Activated T-cell treated with anti-CD3 and anti-CD28 coated beads, Interleukin-2, amount 50 U/mL, for 72 hours (primary cell): ENCODE results near the gene BPIFB3. TPM values are rescaled to one million over a fixed set of nuclear protein-coding genes. Genes with fewer than 3 reads are reported as not detected.
"Not testable (repeated sequence)": the region's sequence is repeated elsewhere in the genome, so short reads cannot be mapped to it uniquely, and the experiment has no call there.

Experiments
- ATAC-seq, 2 donors: fragments of 150-1000 bp; cut with Tn5 transposase; replicated peaks in 1 of 2; 2 replicates each; pipeline ENCODE4 v1.10.0; 2021; ENCODE audit warnings: moderate library complexity in 2 of 2, mild to moderate bottlenecking in 1 of 2
- DNase-seq, 2 donors: peaks; one replicate each; pipeline ENCODE4 v3.0.0; 2021 to 2022; ENCODE audit warnings: mixed read lengths in 1 of 2
- H3K27ac Mint-ChIP-seq: one replicate; pipeline ENCODE4 v1.8.0; 2022; ENCODE audit warnings: mild to moderate bottlenecking, moderate library complexity, mixed read lengths
- H3K27me3 Mint-ChIP-seq: one replicate; pipeline ENCODE4 v1.8.0; 2022; ENCODE audit warnings: low read depth, mixed read lengths
- H3K36me3 Mint-ChIP-seq, 2 donors: one replicate each; pipeline ENCODE4 v1.8.0; 2022; ENCODE audit warnings: mixed read lengths in 2 of 2, mild to moderate bottlenecking in 1 of 2; ENCODE audit not compliant: insufficient read depth in 2 of 2
- H3K4me1 Mint-ChIP-seq: one replicate; pipeline ENCODE4 v1.8.0; 2022; ENCODE audit warnings: low read depth, mixed read lengths
- H3K4me3 Mint-ChIP-seq, 2 donors: one replicate each; pipeline ENCODE4 v1.8.0; 2022; ENCODE audit warnings: mild to moderate bottlenecking in 2 of 2, mixed read lengths in 2 of 2, moderate library complexity in 2 of 2
- H3K9me3 Mint-ChIP-seq, 2 donors: one replicate each; pipeline ENCODE4 v1.8.0; 2022; ENCODE audit warnings: mixed read lengths in 2 of 2
- total RNA-seq, 2 donors: library from RNA; stranded (reverse); gene quantifications; one replicate each; pipeline ENCODE4 v1.2.3, GENCODE V29; 2022

BPIFB3 gene
- total RNA-seq, 2 donors from 2014 or later, result not detected

GRCh38 chr20:33099843-33100538, 46.3 kb downstream of the BPIFB3 start:
- no peaks in the 10 kb centered on the region for H3K27me3 Mint-ChIP-seq
- H3K27ac Mint-ChIP-seq, result no peak overlapping the region
- H3K4me3 Mint-ChIP-seq, result no peak overlapping the region
- no peak for ATAC-seq
- no peaks in the 10 kb centered on the region for H3K9me3 Mint-ChIP-seq
- no peaks in the 10 kb centered on the region for H3K4me1 Mint-ChIP-seq
- H3K36me3 Mint-ChIP-seq, result no peaks in the 10 kb centered on the region
- no peak for DNase-seq

DNA sequence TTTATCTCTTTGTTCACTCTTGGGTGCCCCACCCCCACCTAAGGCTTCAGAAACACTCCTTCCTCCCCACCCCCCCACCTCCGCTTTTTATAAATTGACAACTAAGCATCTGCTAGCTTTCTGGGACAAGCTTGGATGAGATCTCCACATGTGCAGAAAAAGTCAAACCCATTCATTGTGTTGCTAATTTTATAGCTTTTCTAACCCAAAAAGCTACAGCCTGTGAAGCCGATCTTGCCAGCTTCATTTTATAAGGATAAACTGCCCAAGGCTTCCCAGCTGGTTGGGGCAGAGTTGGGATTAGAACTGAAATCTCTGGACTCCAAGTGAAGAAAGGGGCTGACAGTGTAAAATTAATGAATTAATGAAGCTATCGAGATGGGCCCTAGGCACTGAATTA, 49.9 kb downstream of the BPIFB3 start:
- no peaks in the 10 kb centered on the region for H3K4me1 Mint-ChIP-seq
- ATAC-seq (no peak), DNase-seq (no peak)
- no peaks in the 10 kb centered on the region for H3K9me3 Mint-ChIP-seq
- no peaks in the 10 kb centered on the region for H3K36me3 Mint-ChIP-seq
- H3K27me3 Mint-ChIP-seq, result no peaks in the 10 kb centered on the region
- no peak overlapping the region for H3K27ac Mint-ChIP-seq
- H3K4me3 Mint-ChIP-seq, result no peak overlapping the region

GRCh38 chr20:33104336-33104735, 50.6 kb downstream of the BPIFB3 start:
- no peaks in the 10 kb centered on the region for H3K27me3 Mint-ChIP-seq
- H3K9me3 Mint-ChIP-seq, result no peaks in the 10 kb centered on the region
- no peaks in the 10 kb centered on the region for H3K36me3 Mint-ChIP-seq
- no peak overlapping the region for H3K27ac Mint-ChIP-seq
- ATAC-seq (no peak), DNase-seq (no peak)
- H3K4me1 Mint-ChIP-seq, result no peaks in the 10 kb centered on the region
- no peak overlapping the region for H3K4me3 Mint-ChIP-seq

- Mint-ChIP-seq H3K4me1 (no peaks in the 10 kb centered on the region), H3K27me3 (no peaks in the 10 kb centered on the region), H3K36me3 (no peaks in the 10 kb centered on the region), H3K4me3 (no peak overlapping the region), H3K27ac (no peak overlapping the region), H3K9me3 (no peaks in the 10 kb centered on the region)
- DNase-seq, result no peak
- no peak for ATAC-seq
Observed at GRCh38 chr20:33105316-33105924, 51.7 kb downstream of the BPIFB3 start.

GRCh38 chr20:33106058-33106620, 52.4 kb downstream of the BPIFB3 start:
- not testable (repeated sequence) for ATAC-seq, H3K36me3 Mint-ChIP-seq, H3K4me1 Mint-ChIP-seq, H3K9me3 Mint-ChIP-seq, H3K27ac Mint-ChIP-seq, H3K4me3 Mint-ChIP-seq, DNase-seq, H3K27me3 Mint-ChIP-seq

DNA sequence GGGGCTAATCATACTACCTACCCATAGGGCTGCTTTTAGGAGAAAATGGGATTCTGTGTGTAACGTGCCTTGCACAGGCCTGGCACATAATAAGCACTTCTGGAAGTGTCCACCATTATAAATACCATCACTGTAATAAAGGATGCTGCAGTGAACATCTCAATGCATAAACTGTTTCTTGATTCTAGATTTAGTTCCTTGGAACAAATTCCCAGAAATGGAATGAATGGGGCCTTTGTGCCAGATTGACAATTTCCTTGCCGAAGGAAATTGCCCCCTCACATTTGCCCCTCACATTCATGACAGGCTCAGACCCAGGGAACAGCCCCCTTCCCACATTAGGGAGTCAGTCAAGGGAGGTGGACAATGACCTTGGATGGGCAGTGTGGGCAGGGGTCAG, 55.0 kb downstream of the BPIFB3 start:
- no peak for ATAC-seq
- no peak for DNase-seq
- no peaks in the 10 kb centered on the region for H3K36me3 Mint-ChIP-seq
- H3K4me1 Mint-ChIP-seq, result no peaks in the 10 kb centered on the region
- no peaks in the 10 kb centered on the region for H3K27me3 Mint-ChIP-seq
- no peak overlapping the region for H3K4me3 Mint-ChIP-seq
- no peaks in the 10 kb centered on the region for H3K9me3 Mint-ChIP-seq
- no peak overlapping the region for H3K27ac Mint-ChIP-seq

GRCh38 chr20:33110147-33110825, 56.6 kb downstream of the BPIFB3 start:
- no peaks in the 10 kb centered on the region for H3K9me3 Mint-ChIP-seq
- H3K27me3 Mint-ChIP-seq, result no peaks in the 10 kb centered on the region
- ATAC-seq (no peak), DNase-seq (no peak)
- H3K4me1 Mint-ChIP-seq, result no peaks in the 10 kb centered on the region
- H3K4me3 Mint-ChIP-seq, result no peak overlapping the region
- no peak overlapping the region for H3K27ac Mint-ChIP-seq
- no peaks in the 10 kb centered on the region for H3K36me3 Mint-ChIP-seq

- Mint-ChIP-seq H3K27ac (no peak overlapping the region), H3K36me3 (no peaks in the 10 kb centered on the region), H3K9me3 (no peaks in the 10 kb centered on the region), H3K27me3 (no peaks in the 10 kb centered on the region), H3K4me3 (no peak overlapping the region), H3K4me1 (no peaks in the 10 kb centered on the region)
- no peak for DNase-seq
- ATAC-seq, result no peak
Observed at GRCh38 chr20:33111306-33111705, 57.6 kb downstream of the BPIFB3 start.

GRCh38 chr20:33112547-33113386, 59.1 kb downstream of the BPIFB3 start:
- no peaks in the 10 kb centered on the region for H3K36me3 Mint-ChIP-seq
- H3K4me3 Mint-ChIP-seq, result no peak overlapping the region
- no peaks in the 10 kb centered on the region for H3K4me1 Mint-ChIP-seq
- H3K9me3 Mint-ChIP-seq, result no peaks in the 10 kb centered on the region
- H3K27ac Mint-ChIP-seq, result no peak overlapping the region
- DNase-seq, result no peak
- H3K27me3 Mint-ChIP-seq, result no peaks in the 10 kb centered on the region
- ATAC-seq, result no peak

GRCh38 chr20:33113387-33113908, 59.7 kb downstream of the BPIFB3 start:
- Mint-ChIP-seq H3K4me1 (no peaks in the 10 kb centered on the region), H3K27ac (no peak overlapping the region)

GRCh38 chr20:33115501-33115900, 61.8 kb downstream of the BPIFB3 start:
- not testable (repeated sequence) for DNase-seq, H3K4me3 Mint-ChIP-seq, H3K9me3 Mint-ChIP-seq, ATAC-seq, H3K27me3 Mint-ChIP-seq, H3K27ac Mint-ChIP-seq, H3K36me3 Mint-ChIP-seq
- H3K4me1 Mint-ChIP-seq, result peaks cover 10% of the 10 kb centered on the region

More at GRCh38 chr20:33113387-33113908, 59.7 kb downstream of the BPIFB3 start:
- ATAC-seq, result no peak
- no peak overlapping the region for H3K4me3 Mint-ChIP-seq
- no peaks in the 10 kb centered on the region for H3K36me3 Mint-ChIP-seq
- H3K27me3 Mint-ChIP-seq, result no peaks in the 10 kb centered on the region
- no peak for DNase-seq
- no peaks in the 10 kb centered on the region for H3K9me3 Mint-ChIP-seq
